HepG2 (cell line): ENCODE data around the gene PIBF1. TPM values are rescaled to one million over a fixed set of nuclear protein-coding genes. Genes with fewer than 3 reads are reported as not detected.

Experiments used
- ATAC-seq: fragments of 200-7000 bp; cut with Tn5 transposase; 3 replicates; pipeline ENCODE4 v1.9.1; 2020; ENCODE audit warnings: mild to moderate bottlenecking, moderate library complexity
- BruUV-seq: library from RNA; stranded (reverse); fragments of 400-500 nt; replicated peaks from 2 replicates; lab custom pipeline; 2021; lab: Mats Ljungman, UMichigan
- CTCF ChIA-PET: fragments of 300-600 bp; formaldehyde crosslinking; extraction: SDS; loops from one replicate; lab custom pipeline; 2021; ENCODE audit warnings: low total read pairs, inconsistent platforms, low intra/inter-chr PET ratio; lab: Yijun Ruan, JAX
- POLR2A ChIA-PET: fragments of 350-600 bp; sonication (Branson Sonifier 250); formaldehyde crosslinking; loops from one replicate; lab custom pipeline; 2020; ENCODE audit warnings: antibody characterized with exemption, inconsistent platforms; lab: Yijun Ruan, JAX
- DNase-seq: peaks from one replicate; pipeline ENCODE4 v3.0.0-alpha.2; 2015; ENCODE audit warnings: low spot score
- FAIRE-seq: peaks from 3 replicates; lab custom pipeline; 2011; peaks lifted over from hg19 to GRCh38; lab: Jason Lieb, UNC
- H2AFZ ChIP-seq: one replicate; pipeline ENCODE4 v1.6.1; 2011; ENCODE audit warnings: low read length, inconsistent platforms
- H3K27ac ChIP-seq: fragments of 300-600 bp; 3 replicates; pipeline ENCODE4 v1.8.0; 2011; ENCODE audit warnings: mixed run types, mild to moderate bottlenecking, mixed read lengths, low read length, inconsistent platforms; ENCODE audit not compliant: insufficient read depth; ENCODE audit errors: extremely low read length
- H3K27me3 ChIP-seq, 2 experiments: fragments of 200-600 bp in 1 of 2; 2 replicates in 1 of 2; 3 replicates in 1 of 2; pipeline versions ENCODE4 v1.6.0 to v1.8.0; 2011; ENCODE audit warnings: low read length in 2 of 2, mild to moderate bottlenecking in 2 of 2, moderate library complexity in 2 of 2, inconsistent platforms in 1 of 2; ENCODE audit not compliant: insufficient read depth in 2 of 2, control insufficient read depth in 1 of 2
- H3K36me3 ChIP-seq, 2 experiments: fragments of 200-600 bp in 1 of 2; replicated peaks in 1 of 2; 2 replicates in 1 of 2; 3 replicates in 1 of 2; pipeline versions ENCODE4 v1.5.1 to v1.8.0; 2011; ENCODE audit warnings: low read length in 2 of 2, inconsistent platforms in 1 of 2; ENCODE audit not compliant: insufficient read depth in 2 of 2, control insufficient read depth in 1 of 2
- H3K4me1 ChIP-seq: 2 replicates; pipeline ENCODE4 v1.5.1; 2012; ENCODE audit warnings: low read length, inconsistent platforms; ENCODE audit not compliant: insufficient read depth
- H3K4me2 ChIP-seq: 2 replicates; pipeline ENCODE4 v1.6.0; 2011; ENCODE audit warnings: low read depth, low read length, inconsistent platforms
- H3K4me3 ChIP-seq, 3 experiments: fragments of 200-600 bp in 1 of 3; sonication (generic), shearing (Covaris generic) in 1 of 3; replicated peaks in 1 of 3; 2 replicates each; pipeline ENCODE4 v1.5.1; 2011 to 2016; ENCODE audit warnings: low read length in 3 of 3, inconsistent platforms in 2 of 3, low read depth in 2 of 3, mild to moderate bottlenecking in 2 of 3, control low read depth in 1 of 3, mixed read lengths in 1 of 3; ENCODE audit not compliant: insufficient read depth in 1 of 3
- H3K79me2 ChIP-seq: one replicate; pipeline ENCODE4 v1.6.1; 2011; ENCODE audit warnings: low read length, inconsistent platforms; ENCODE audit not compliant: insufficient read depth
- H3K9ac ChIP-seq: 2 replicates; pipeline ENCODE4 v1.6.0; 2011; ENCODE audit warnings: mild to moderate bottlenecking, low read depth, low read length, inconsistent platforms; ENCODE audit not compliant: insufficient read depth
- H3K9me3 ChIP-seq: 2 replicates; pipeline ENCODE4 v1.5.1; 2012; ENCODE audit warnings: mild to moderate bottlenecking, low read length
- H4K20me1 ChIP-seq: 2 replicates; pipeline ENCODE4 v1.6.0; 2011; ENCODE audit warnings: inconsistent platforms, mild to moderate bottlenecking, low read length, moderate library complexity; ENCODE audit not compliant: insufficient read depth
- CC2D1A ChIP-seq: sonication (generic); formaldehyde crosslinking; IDR thresholded peaks from 2 replicates; pipeline ENCODE4 v1.8.1; 2023; ENCODE audit warnings: mild to moderate bottlenecking, missing genetic modification reagents
- CEBPG ChIP-seq: IDR thresholded peaks from 2 replicates; pipeline ENCODE4 v1.6.1; 2016
- GTF2F1 ChIP-seq: fragments of 150-350 bp; IDR thresholded peaks from 2 replicates; pipeline ENCODE4 v1.6.1; 2014; ENCODE audit warnings: low read length
- IRX3 ChIP-seq: sonication (generic); formaldehyde crosslinking; IDR thresholded peaks from 2 replicates; pipeline ENCODE4 v1.8.1; 2023; ENCODE audit warnings: mild to moderate bottlenecking, low read depth, missing genetic modification reagents, borderline replicate concordance
- NAIF1 ChIP-seq: sonication (generic); formaldehyde crosslinking; IDR thresholded peaks from 2 replicates; pipeline ENCODE4 v1.5.0; 2020; ENCODE audit warnings: mild to moderate bottlenecking, missing genetic modification reagents, borderline replicate concordance
- RORA ChIP-seq: sonication (generic); formaldehyde crosslinking; IDR thresholded peaks from 2 replicates; pipeline ENCODE4 v1.5.0; 2020; ENCODE audit warnings: mild to moderate bottlenecking, missing genetic modification reagents, moderate library complexity
- SRSF4 ChIP-seq: fragments of 200-400 bp; formaldehyde crosslinking; IDR thresholded peaks from one replicate; pipeline ENCODE4 v1.6.1; 2018; ENCODE audit warnings: mild to moderate bottlenecking, low read depth, low read length, moderate library complexity; ENCODE audit not compliant: poor library complexity, severe bottlenecking
- SUZ12 ChIP-seq: fragments of 150-350 bp; IDR thresholded peaks from 2 replicates; pipeline ENCODE4 v1.6.1; 2014; ENCODE audit warnings: low read depth, low read length
- ZNF333 ChIP-seq: sonication (generic); formaldehyde crosslinking; IDR thresholded peaks from 2 replicates; pipeline ENCODE4 v1.4.0; 2020; ENCODE audit warnings: mild to moderate bottlenecking, missing genetic modification reagents, borderline replicate concordance
- ZNF556 ChIP-seq: sonication (generic); formaldehyde crosslinking; IDR thresholded peaks from 2 replicates; pipeline ENCODE4 v1.4.0; 2020; ENCODE audit warnings: mild to moderate bottlenecking, missing genetic modification reagents, borderline replicate concordance
- ZNF737 ChIP-seq: sonication (generic); formaldehyde crosslinking; IDR thresholded peaks from 2 replicates; pipeline ENCODE4 v1.5.0; 2020; ENCODE audit warnings: missing genetic modification reagents, mild to moderate bottlenecking, borderline replicate concordance
- ZNF773 ChIP-seq: sonication (generic); formaldehyde crosslinking; IDR thresholded peaks from 2 replicates; pipeline ENCODE4 v1.4.0; 2020; ENCODE audit warnings: missing genetic modification reagents, borderline replicate concordance
- ZNF883 ChIP-seq: sonication (generic); formaldehyde crosslinking; IDR thresholded peaks from 2 replicates; pipeline ENCODE4 v1.5.1; 2020; ENCODE audit warnings: mild to moderate bottlenecking, missing genetic modification reagents; ENCODE audit errors: not compliant biosample characterization
- WGBS: methylation state at CpG from one replicate; pipeline ENCODE4 v1.1.6; 2017; ENCODE audit warnings: low lambda C conversion rate; 5-methylcytosine and 5-hydroxymethylcytosine counted together
- in situ Hi-C: cut with HindIII; loops from 2 replicates; pipeline ENCODE4 v1.10.0; 2017; ENCODE audit warnings: low pct_unique_long_range_greater_than_20kb; ENCODE audit not compliant: extremely low pct_ligation_motif_present
- intact Hi-C: fragments of 100-400 bp; cut with micrococcal nuclease; formaldehyde crosslinking; loops from one replicate; pipeline ENCODE4 v1.10.0; 2022; ENCODE audit not compliant: unreplicated experiment
- polyA plus RNA-seq, 8 experiments: library from polyadenylated mRNA; depleted of rRNA in 3 of 8; stranded (reverse) in 7 of 8; unstranded in 1 of 8; fragments of >200 nt; fragmentation: Illumina TruSeq in 4 of 8; extraction: Trizol in 4 of 8; gene quantifications; 2 replicates each; pipeline versions ENCODE4 v1.2.1 to v1.2.3, GENCODE V29; 2011 to 2016; ENCODE audit warnings: low read depth in 4 of 8, missing spikeins in 1 of 8, mixed read lengths in 1 of 8; ENCODE audit not compliant: insufficient read depth in 1 of 8
- total RNA-seq, 5 experiments: library from RNA; depleted of rRNA; stranded (reverse); fragments of >200 nt; fragmentation: Illumina TruSeq; extraction: Trizol; gene quantifications; 2 replicates each; pipeline ENCODE4 v1.2.3, GENCODE V29; 2016; ENCODE audit warnings: low read depth in 1 of 5
- TF ChIP-seq, protein P1 (sequence below): sonication (generic); formaldehyde crosslinking; IDR thresholded peaks from 2 replicates; pipeline ENCODE4 v1.9.0; 2021; ENCODE audit warnings: missing genetic modification reagents, mild to moderate bottlenecking, borderline replicate concordance
- TF ChIP-seq, protein P2 (sequence below): sonication (generic); formaldehyde crosslinking; IDR thresholded peaks from 2 replicates; pipeline ENCODE4 v1.8.1; 2023; ENCODE audit warnings: missing genetic modification reagents, inconsistent platforms, borderline replicate concordance

Gene PIBF1
- total and polyA plus RNA-seq, 2 of the 13 experiments (the other 11 are each of a cell fraction or from before 2014, with no cell fraction given), result 4.2 to 15.8 TPM

DNA sequence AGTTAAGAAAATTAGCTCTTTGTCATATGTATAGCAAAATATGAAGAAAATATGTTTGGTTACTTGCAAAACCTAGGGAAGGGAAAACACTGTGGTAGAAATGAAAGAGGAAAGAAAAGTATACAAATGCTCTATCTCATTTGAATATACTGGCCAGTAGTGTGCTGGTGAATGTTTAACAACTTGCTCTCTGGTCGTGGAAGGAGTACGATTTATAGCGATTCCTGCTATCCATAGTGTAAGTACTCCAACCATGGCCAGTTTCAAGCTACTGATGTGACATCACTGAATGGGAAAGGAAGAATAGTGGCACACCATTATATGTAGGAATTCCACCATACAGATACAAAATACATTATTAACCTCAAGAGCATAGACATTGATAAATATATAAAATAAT lies 44.9 kb upstream of the PIBF1 start:
- POLR2A ChIA-PET, result no interaction called here
- no peak for FAIRE-seq
- WGBS, result 96% methylated on average over 3 of the region's 3 CpGs
- Histone ChIP-seq H3K27me3 (no peaks in the 10 kb centered on the region), H3K4me3 (no peak overlapping the region), H4K20me1 (no peaks in the 10 kb centered on the region), H2AFZ (no peak overlapping the region), H3K79me2 (peaks cover 2% of the 10 kb centered on the region), H3K4me1 (no peaks in the 10 kb centered on the region), H3K9me3 (no peaks in the 10 kb centered on the region), H3K27ac (no peak overlapping the region), H3K36me3 (peaks cover 0 to 36% of the 10 kb centered on the region in 2 experiments; a peak in 3 of 5 replicates), H3K4me2 (no peak overlapping the region), H3K9ac (no peak overlapping the region)
- intact Hi-C loops (no loop called here), in situ Hi-C loops (no loop called here)
- DNase-seq, result no peak
- no peak for ATAC-seq
- no TSS peak for BruUV-seq
- CTCF ChIA-PET, result no interaction called here
- no peak for TF ChIP-seq CC2D1A (CRISPR knock-in tag)
- TF ChIP-seq ZNF333, result no peak
- no peak for TF ChIP-seq ZNF883 (CRISPR knock-in tag)
- no peak for TF ChIP-seq ZNF556 (CRISPR knock-in tag)
- TF ChIP-seq SRSF4, result no peak
- no peak for TF ChIP-seq RORA (CRISPR knock-in tag)
- TF ChIP-seq ZNF737 (CRISPR knock-in tag), result no peak

DNA sequence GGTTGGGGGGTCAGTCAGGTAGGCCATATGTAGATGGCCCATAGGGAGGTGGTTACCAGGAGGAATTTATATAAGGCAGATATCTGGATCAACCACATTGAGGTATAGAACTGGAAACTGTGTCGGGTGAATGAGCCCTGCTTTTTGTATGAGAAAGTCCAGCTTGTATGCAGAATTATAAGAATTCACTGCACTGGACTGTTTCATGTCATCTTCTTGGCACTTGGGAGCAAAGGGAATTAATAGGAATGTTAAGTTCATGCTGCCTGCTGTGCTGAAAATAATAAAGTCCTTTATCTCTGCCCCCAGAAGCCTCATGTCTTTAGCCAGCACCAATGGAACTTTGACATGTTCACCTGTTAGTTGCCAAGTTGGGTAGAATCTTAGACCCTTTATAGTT lies 41.9 kb upstream of the PIBF1 start:
- no peak overlapping the region for H2AFZ ChIP-seq
- FAIRE-seq (no peak), DNase-seq (no peak), ATAC-seq (no peak)
- 100% methylated on average over 1 of the region's 1 CpG for WGBS
- intact Hi-C loops, result no loop called here
- no peaks in the 10 kb centered on the region for H3K27me3 ChIP-seq
- H3K4me2 ChIP-seq, result no peak overlapping the region
- peaks cover 2% of the 10 kb centered on the region for H3K79me2 ChIP-seq
- H3K9me3 ChIP-seq, result no peaks in the 10 kb centered on the region
- in situ Hi-C loops, result no loop called here
- ChIA-PET CTCF (no interaction called here), POLR2A (no interaction called here)
- no peak overlapping the region for H3K27ac ChIP-seq
- no peak overlapping the region for H3K4me3 ChIP-seq
- H4K20me1 ChIP-seq, result no peaks in the 10 kb centered on the region
- H3K9ac ChIP-seq, result no peak overlapping the region
- TF ChIP-seq CEBPG (CRISPR knock-in tag) (no peak), NAIF1 (no peak), SUZ12 (no peak), ZNF773 (no peak), IRX3 (CRISPR knock-in tag) (no peak), GTF2F1 (no peak)
- TF ChIP-seq, protein P1, sequence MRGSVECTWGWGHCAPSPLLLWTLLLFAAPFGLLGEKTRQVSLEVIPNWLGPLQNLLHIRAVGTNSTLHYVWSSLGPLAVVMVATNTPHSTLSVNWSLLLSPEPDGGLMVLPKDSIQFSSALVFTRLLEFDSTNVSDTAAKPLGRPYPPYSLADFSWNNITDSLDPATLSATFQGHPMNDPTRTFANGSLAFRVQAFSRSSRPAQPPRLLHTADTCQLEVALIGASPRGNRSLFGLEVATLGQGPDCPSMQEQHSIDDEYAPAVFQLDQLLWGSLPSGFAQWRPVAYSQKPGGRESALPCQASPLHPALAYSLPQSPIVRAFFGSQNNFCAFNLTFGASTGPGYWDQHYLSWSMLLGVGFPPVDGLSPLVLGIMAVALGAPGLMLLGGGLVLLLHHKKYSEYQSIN, result no peak
- TF ChIP-seq, protein P2, sequence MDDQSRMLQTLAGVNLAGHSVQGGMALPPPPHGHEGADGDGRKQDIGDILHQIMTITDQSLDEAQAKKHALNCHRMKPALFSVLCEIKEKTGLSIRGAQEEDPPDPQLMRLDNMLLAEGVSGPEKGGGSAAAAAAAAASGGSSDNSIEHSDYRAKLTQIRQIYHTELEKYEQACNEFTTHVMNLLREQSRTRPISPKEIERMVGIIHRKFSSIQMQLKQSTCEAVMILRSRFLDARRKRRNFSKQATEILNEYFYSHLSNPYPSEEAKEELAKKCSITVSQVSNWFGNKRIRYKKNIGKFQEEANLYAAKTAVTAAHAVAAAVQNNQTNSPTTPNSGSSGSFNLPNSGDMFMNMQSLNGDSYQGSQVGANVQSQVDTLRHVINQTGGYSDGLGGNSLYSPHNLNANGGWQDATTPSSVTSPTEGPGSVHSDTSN, result no peak
- peaks cover 0 to 44% of the 10 kb centered on the region in 2 experiments; a peak in 4 of 5 replicates for H3K36me3 ChIP-seq
- H3K4me1 ChIP-seq, result no peaks in the 10 kb centered on the region
- BruUV-seq, result no TSS peak
